ENCODE data around the gene ZNF816. TPM values are rescaled to one million over a fixed set of nuclear protein-coding genes. Genes with fewer than 3 reads are reported as not detected.

ZNF816 gene
- total RNA-seq, 4 donors from 2014 or later: 3.7 to 23.0 (median 13.5) TPM

DNA sequence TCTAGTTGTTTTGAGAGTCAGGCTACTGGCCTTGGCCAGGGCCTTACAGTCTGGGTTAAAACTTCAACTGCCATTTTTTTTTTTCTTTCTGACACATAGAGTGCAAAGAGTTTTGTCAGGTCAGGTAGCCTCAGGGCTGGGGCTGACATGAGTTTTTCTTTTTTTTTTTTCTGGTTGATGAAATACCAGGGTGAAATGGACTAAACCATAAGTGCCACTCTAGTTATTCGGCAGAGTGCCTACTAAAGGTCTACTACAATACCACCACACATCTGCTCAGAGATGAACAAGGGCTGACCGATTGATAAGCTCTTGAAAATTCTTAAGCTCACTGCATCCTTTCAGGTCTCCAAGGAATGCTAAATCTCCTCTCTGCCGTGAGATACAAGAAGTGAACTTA, 60.8 kb downstream of the ZNF816 start:
- peaks cover 0 to 11% (median 2%) of the 10 kb centered on the region in 3 donors for H3K36me3 ChIP-seq
- no peaks in the 10 kb centered on the region for H3K27me3 ChIP-seq
- WGBS, 2 donors: 64 to 91% methylated on average over 3 of the region's 3 CpGs
- H3K4me1 ChIP-seq: peaks cover 0 to 9% (median 1%) of the 10 kb centered on the region in 4 donors
- H3K27ac ChIP-seq: no peak overlapping the region
- H3K4me3 ChIP-seq: no peak overlapping the region
- no peak for TF ChIP-seq POLR2A (IDR thresholded peaks at IDR 0.05)
- no peak for TF ChIP-seq CTCF (IDR thresholded peaks at IDR 0.05)
- no peak for TF ChIP-seq EP300 (IDR thresholded peaks at IDR 0.05)
- H3K9me3 ChIP-seq: peaks cover 0 to 9% (median 2%) of the 10 kb centered on the region in 4 donors
- no peak for DNase-seq (ENCODE audit: low spot score in 2 of 2)

Other genes with a start within 250 kb of the ZNF816 start
- 10 to 100 TPM; 11.6 to 15.9 (median 13.3) TPM for gene ZNF611, start 227.8 kb downstream of the ZNF816 start, total RNA-seq
- 10 to 100 TPM in 1 of 4 donors, 1 to 10 TPM in 3; 6.3 to 10.3 (median 8.2) TPM for gene ZNF600, start 176.1 kb downstream of the ZNF816 start, total RNA-seq
- 10 to 100 TPM in 2 of 4 donors, 1 to 10 TPM in 2; 7.2 to 20.3 (median 13.5) TPM for gene ZNF28, start 141.2 kb downstream of the ZNF816 start, total RNA-seq
- 10 to 100 TPM in 3 of 4 donors, 1 to 10 TPM in 1; 8.2 to 19.2 (median 14.0) TPM for gene ZNF468, start 105.3 kb downstream of the ZNF816 start, total RNA-seq
- gene ZNF320, start 65.2 kb downstream of the ZNF816 start, total RNA-seq: 10 to 100 TPM in 3 of 4 donors, 1 to 10 TPM in 1; 1.5 to 32.4 (median 20.1) TPM
- gene ZNF888, start 39.5 kb downstream of the ZNF816 start, total RNA-seq: 1 to 10 TPM; 1.9 to 4.6 (median 2.9) TPM
- not detected for gene ERVV-1, start 51.0 kb upstream of the ZNF816 start, total RNA-seq
- gene ERVV-2, start 81.9 kb upstream of the ZNF816 start, total RNA-seq: not detected
- gene ZNF160, start 140.5 kb upstream of the ZNF816 start, total RNA-seq: 10 to 100 TPM; 38.9 to 65.7 (median 45.4) TPM
- gene ZNF415, start 170.0 kb upstream of the ZNF816 start, total RNA-seq: 1 to 10 TPM; 4.5 to 9.8 (median 5.7) TPM
- 10 to 100 TPM; 13.1 to 21.9 (median 16.2) TPM for gene ZNF347, start 196.2 kb upstream of the ZNF816 start, total RNA-seq
- 10 to 100 TPM in 1 of 4 donors, 1 to 10 TPM in 3; 5.4 to 19.6 (median 6.1) TPM for gene ZNF665, start 230.5 kb upstream of the ZNF816 start, total RNA-seq